Stimulated activated CD4-positive, alpha-beta T cell treated with anti-CD3 and anti-CD28 coated beads, TNF-alpha, amount 100 ng/mL, for 24 hours (primary cell): ENCODE measurements around the gene CYB561A3.

Experiments used
- DNase-seq, 3 experiments: peaks; one replicate each; pipeline ENCODE4 v3.0.0-alpha.2; 2020; ENCODE audit warnings: low read depth in 3 of 3

Gene CYB561A3

DNA sequence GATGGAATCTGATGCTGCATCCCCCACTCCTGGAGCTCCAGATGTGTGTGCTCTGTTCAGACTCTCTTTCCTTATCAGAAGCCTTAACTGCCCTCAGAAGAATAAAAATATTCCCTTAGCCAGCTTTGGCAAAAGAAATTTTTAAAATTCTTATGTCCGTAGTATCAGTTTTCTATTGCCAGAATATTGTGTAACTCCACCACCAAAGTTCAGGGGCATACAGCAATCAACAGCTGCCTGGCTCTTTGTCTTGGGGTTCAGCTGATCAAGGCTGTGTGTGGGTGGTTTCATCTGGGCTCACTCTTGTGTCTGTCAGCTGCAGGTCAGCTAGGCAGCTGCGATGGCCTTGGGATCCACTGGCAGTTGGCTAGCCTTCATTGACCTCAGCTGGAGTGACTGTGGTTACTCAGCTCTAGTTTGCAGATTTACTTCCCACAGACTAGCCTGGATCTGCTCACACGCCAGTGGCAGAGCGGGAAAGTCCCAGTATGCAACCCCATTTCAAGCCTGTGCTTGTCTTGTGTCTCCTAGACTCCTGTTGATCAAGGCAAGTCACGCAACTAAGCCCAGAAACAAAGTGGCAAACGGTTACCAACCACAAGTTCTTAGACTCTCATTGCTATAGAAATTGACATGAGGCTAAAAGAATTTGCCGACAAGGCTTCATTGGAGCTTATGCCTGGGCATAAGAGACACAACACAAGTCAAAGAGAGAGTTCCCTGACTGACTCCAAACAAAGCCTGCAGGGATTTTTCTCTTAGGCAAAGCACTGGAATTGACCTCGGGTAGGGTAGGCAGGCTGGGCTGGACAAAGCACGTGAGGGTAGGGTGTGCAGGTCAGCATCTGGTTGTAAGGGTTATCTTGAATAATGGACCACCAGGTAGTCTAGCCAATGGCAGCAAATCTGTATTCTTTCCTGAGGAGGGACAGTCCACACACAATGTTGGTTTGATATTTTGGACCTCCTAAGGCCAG, 8.0 kb upstream of the CYB561A3 start:
- no peak for DNase-seq

- DNase-seq, result no peak
Observed at GRCh38 chr11:61368646-61369045, 7.0 kb upstream of the CYB561A3 start.

GRCh38 chr11:61367406-61367805, 5.7 kb upstream of the CYB561A3 start:
- no peak for DNase-seq

GRCh38 chr11:61364012-61364675, 2.5 kb upstream of the CYB561A3 start:
- DNase-seq, result no peak

- peak; percentile 3 to 16 (median 14) for DNase-seq
Observed at GRCh38 chr11:61362542-61362875, 827 bp upstream of the CYB561A3 start.

- no peak for DNase-seq
Observed at GRCh38 chr11:61361237-61361740, 393 bp downstream of the CYB561A3 start.

DNA sequence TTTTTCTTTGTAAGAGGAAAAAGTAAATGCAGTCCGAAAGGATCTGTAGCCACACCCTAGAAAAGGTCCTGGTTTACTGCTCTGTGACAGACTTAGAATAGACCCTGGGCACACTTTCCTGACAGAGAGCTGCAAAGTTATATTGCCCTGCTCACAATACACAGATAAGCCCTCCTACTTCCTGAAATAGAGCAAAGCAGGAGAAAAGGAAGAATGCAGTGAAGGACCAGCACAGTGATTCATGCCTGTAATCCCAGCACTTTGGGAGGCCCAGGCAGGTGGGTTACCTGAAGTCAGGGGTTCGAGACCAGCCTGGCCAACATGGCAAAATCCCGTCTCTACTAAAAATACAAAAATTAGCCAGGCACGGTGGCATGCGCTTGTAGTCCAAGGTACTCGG, 2.2 kb downstream of the CYB561A3 start:
- no peak for DNase-seq

DNA sequence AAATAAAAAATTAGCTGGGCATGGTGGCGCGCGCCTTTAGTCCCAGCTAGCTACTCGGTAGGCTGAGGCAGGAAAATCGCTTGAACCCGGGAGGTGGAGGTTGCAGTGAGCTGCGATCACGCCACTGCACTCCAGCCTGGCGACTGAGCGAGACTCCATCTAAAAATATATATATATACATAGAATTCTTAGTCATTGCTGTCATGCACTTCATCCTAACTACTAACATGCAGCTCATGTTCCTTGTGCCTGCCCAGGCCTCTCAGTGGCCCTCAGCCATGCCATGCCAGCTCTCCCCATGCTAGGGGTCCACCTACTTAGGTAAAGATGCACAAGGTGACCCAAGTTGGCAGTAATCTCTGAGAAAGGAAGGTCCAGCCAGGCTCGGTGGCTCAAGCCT, 3.1 kb downstream of the CYB561A3 start:
- DNase-seq, result no peak

DNA sequence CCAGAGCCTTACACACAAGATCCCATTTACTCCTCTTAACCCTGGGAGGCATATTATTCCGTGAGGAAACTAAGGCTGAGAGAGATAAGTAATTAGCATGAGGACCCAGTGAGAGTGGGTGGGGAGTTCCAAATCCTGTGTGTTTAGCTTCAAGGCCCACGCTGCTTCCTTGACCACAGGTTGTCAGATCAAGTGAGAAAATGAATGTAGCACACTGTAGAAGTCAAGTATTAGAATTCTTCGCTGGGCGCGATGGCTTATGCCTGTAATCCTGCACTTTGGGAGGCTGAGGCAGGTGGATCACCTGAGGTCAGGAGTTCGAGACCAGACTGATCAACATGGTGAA, 3.8 kb downstream of the CYB561A3 start:
- no peak for DNase-seq

- no peak for DNase-seq
Observed at GRCh38 chr11:61357233-61357893, 4.3 kb downstream of the CYB561A3 start.

DNA sequence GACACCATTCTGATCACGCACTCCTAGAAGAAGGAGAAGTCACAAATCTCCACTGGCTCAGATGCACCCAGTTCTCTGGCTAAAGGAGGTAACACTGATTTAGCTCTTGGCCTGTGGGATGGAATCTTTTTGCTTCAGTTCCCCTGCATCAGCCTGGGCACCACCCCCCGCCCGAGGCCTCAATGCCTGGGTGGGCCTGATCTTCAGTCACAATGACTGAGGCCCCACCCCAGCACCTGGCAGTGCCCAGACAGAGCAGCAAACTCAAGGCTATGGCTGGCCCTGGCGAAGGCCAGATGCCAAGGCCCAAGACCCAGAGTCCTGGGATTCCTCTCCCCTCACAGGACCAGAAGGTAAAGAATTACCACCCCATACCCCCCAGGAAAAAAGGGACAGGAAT, 5.0 kb downstream of the CYB561A3 start:
- DNase-seq, result no peak

DNA sequence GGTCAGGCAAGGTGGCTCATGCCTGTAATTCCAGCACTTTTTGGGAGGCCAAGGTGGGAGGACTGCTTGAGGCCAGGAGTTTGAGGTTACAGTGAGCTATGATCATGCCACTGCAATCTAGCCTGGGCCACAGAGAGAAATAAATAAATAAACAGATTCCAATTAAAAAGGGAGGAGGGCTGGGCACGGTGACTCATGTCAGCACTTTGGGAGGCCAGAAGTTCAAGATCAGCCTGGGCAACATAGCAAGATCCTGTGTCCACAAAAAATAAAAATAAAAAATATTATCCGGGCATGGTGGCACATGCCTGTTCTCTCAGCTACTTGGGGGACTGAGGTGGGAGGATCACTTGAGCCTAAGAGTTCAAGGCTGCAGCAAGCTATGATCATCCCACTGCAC, 7.5 kb downstream of the CYB561A3 start:
- no peak for DNase-seq

DNA sequence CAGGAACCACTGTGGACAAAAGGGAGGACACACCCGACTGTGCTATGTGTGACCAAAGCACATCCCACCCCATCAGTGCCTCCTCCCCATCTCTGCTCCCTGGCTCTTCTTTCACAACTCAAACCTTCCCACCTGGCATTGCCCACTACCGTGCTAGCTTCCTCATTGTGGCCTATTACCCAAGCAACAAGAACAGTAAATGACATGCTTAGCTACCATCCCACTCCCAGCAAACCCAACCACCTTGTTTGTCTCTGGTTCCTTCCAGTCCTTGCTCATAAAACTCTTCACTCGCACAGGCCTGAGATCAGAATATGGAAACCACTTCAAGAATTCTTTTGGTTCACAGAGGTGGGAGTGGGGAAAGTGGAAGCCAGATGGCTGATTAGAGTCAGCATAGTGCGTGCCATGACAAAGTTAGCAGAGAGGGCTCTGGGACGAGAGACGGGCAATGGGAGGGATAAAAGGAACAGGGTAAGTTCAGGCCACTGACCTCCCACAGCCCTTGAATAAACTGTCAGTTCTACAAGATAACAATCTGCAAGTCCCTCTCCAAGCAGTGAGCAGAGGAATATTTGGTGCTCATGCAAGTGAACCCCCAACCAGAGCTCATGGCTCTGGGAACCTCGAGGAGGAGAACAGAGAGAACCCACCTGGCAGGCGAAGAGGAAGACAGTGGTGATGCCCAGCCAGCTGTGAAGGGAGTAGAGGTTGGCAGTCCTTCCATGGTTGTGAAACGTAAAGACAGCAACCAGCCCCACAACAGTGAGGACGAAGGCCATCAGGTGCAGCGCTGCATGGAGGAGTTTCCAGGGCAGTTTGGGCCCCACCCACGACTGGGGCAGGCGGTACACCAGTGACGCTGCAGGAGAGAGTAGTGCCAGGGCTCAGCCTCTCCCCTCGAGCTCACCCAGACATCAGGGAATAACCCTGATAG, 8.3 kb downstream of the CYB561A3 start:
- no peak for DNase-seq

DNA sequence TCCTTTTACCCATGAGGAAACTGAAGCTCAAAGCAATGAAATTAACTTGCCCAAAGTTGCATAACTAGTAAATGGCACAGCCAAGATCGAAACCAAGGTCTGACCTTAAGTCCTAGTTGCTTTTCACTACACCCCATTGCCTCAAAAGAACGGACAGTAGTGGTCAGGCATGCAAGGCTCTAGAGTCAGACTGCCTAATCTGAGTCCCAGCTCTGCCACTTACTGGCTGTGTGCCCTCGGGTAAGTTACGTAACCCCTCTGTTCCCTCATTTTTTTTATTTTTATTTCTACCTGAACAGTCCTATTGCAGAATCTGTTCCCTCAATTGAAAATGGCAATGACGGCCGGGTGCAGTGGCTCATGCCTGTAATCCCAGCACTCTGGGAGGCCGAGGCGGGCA, 9.6 kb downstream of the CYB561A3 start:
- DNase-seq, result no peak

DNA sequence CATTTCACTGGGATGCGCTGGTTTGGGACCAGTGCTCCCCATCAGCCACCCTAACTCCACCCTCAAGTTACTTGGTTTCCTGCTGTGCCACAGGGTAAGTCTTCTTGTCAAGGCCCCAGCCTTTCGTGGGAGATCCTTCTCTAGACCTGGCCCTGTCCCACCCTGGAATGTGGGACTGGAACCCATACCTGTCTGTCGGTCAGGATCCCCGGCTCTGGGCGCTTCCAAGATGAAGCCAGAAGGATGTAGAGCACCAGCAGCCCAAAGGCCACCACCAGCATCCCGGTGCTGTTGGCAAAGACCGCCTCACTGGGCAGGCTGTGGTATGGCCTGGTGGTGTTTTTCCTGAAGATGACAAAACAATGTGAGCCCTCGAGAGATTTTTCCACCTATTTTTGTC, 10.9 kb downstream of the CYB561A3 start:
- no peak for DNase-seq

- no peak for DNase-seq
Observed at GRCh38 chr11:61350336-61350735, 11.3 kb downstream of the CYB561A3 start.

DNA sequence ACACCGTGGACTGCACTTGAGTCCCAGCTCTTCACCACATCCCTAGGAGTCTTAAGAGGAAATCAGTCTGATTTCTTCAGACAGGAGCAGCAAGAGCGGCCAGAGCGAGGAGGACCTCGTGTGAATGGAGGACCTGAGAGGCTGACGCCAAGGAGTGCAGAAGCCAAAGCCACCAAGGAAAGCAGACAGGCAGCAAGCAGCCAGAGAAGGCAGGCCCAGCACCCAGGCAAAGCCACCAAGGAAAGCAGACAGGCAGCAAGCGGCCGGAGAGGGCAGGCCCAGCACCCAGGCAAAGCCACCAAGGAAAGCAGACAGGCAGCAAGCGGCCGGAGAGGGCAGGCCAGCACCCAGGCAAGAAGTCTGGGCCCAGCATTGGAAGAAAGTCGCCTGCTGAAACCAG, 11.8 kb downstream of the CYB561A3 start:
- no peak for DNase-seq

GRCh38 chr11:61349189-61349751, 12.4 kb downstream of the CYB561A3 start:
- no peak for DNase-seq

DNA sequence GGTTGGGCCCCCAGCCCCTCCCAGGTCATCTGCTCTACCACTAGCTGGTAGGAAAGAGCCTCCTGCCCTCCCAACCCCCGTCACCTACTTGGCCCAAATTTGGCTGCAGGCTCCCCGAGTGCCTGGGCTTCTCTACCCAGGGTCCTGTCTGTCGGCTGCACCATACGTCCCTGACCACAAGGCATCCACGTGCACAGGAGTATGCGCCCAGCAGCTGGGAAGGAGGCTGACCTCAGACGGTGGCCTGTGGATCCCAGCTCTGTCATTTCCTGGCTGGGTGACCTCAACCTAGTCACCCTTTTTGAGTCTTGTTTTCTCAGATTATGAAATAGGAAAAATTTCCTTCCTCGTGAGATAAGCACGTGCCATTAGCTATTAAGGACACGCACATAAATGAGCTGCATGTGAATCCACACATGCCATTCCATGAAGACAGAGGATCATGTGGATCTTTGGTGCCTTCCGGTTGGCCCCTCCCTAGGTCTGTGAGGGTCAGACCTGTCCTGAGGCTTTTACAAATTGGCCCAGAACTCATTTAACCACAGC, 13.7 kb downstream of the CYB561A3 start:
- DNase-seq, result no peak

- no peak for DNase-seq
Observed at GRCh38 chr11:61345954-61346843, 15.5 kb downstream of the CYB561A3 start.
